GM13976 (cell line): ENCODE results near the gene EIF5B.
A peak's percentile ranks its signal among the peaks of the same experiment; 100 is the strongest.

Experiments
- DNase-seq: peaks from one replicate; pipeline ENCODE4 v3.0.0; 2012; ENCODE audit warnings: low spot score
- in situ Hi-C: fragments of 300-500 bp; cut with MboI; formaldehyde crosslinking; loops from one replicate; pipeline ENCODE4 v1.12.0; 2022; ENCODE audit warnings: low sequenced_read_pairs, mixed read lengths, inconsistent platforms; ENCODE audit not compliant: unreplicated experiment
- TF ChIP-seq, protein P1 (sequence below): IDR thresholded peaks from 2 replicates; pipeline ENCODE4 v1.5.1; 2012; ENCODE audit warnings: borderline replicate concordance, mild to moderate bottlenecking; ENCODE audit not compliant: insufficient read depth; ENCODE audit errors: extremely low read depth, missing control alignments, control extremely low read depth

EIF5B gene

DNA sequence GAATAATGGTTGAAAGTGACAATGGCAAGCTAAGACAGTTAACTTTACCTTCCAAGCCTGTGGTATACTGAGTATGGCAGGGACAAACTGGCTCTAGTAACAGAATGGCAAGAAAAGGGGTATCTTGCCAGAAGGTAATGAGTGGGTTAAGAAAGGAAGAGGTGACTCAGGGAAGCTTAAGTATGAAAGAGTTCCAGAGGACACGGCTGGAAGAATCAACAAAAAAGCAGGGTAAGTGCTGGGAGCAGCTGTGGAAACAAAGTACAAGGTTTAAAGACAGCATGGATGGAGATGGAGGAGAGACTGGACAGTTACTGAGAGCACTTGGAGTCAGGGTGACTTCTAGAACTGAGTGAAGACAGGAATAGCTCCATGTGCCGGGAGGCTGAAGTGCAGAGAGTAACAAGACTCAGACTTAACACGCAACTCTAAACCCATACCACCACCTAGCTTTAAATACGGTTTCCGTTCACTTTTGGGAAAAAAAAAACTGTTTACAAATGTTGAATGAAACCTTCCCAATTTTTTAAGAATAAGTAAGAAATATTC is 83.6 kb downstream of the EIF5B start:
- DNase-seq = no peak
- in situ Hi-C loops = no loop called here
- TF ChIP-seq, protein P1, sequence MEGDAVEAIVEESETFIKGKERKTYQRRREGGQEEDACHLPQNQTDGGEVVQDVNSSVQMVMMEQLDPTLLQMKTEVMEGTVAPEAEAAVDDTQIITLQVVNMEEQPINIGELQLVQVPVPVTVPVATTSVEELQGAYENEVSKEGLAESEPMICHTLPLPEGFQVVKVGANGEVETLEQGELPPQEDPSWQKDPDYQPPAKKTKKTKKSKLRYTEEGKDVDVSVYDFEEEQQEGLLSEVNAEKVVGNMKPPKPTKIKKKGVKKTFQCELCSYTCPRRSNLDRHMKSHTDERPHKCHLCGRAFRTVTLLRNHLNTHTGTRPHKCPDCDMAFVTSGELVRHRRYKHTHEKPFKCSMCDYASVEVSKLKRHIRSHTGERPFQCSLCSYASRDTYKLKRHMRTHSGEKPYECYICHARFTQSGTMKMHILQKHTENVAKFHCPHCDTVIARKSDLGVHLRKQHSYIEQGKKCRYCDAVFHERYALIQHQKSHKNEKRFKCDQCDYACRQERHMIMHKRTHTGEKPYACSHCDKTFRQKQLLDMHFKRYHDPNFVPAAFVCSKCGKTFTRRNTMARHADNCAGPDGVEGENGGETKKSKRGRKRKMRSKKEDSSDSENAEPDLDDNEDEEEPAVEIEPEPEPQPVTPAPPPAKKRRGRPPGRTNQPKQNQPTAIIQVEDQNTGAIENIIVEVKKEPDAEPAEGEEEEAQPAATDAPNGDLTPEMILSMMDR = no peak

DNA sequence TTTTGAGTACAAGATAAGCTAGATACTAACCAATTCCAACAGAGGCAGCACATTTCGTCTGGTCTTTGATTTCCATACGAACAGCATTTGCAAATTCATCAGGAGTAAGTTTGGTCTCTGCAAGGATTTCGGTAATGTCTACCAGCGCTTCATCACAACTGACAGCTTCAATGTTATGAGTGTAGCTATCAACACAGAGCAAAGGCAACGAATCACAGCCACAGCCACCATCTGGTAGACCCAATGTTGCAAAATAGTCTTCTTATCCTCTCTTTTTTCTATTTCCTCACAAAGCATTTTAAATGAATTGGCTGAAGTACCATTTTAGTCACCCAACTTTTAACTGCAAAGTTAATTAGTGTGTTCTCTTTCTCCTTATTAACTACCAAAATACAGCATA is 84.3 kb downstream of the EIF5B start:
- TF ChIP-seq, protein P1 = no peak
- DNase-seq = no peak
- in situ Hi-C loops = no loop called here

DNA sequence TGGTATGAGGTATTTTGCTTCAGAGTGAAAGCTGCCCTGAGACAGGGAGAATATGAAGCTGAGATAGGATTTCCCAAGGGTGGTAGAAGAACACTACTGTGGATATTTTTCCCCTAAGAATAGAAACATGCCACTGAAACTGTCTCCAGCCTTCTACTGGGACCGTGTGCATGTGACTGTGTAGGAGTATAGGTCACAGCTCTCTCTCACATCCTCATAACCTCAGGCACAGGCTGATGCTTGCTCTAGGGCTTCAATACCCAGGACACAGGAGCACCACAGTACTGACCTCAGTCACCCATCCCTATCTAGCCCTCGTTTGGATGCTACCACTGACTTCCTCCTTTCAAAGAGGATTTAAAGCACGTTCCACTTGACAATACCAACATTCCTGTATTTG is 85.4 kb downstream of the EIF5B start:
- TF ChIP-seq, protein P1 = no peak
- DNase-seq = peak; percentile 27
- in situ Hi-C loops = no loop called here

DNA sequence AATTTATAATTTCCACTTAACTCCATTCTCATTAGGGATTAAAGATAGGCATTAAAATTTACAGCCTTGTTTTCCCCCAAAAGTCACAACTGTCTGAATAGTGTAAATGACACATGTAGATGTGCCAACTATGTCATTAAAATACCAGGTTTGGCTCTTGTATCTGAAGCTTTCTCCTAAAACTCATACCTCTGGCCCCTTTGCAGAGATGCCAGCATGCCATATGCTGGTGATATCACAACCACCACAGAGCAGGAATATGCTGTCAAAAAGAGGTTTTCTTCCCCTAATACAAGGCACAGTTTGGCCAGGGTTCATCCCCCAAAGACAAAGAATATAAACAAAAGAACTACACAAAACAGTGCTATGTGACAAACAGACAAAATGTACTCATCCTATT is 87.2 kb downstream of the EIF5B start:
- TF ChIP-seq, protein P1 = no peak
- DNase-seq = no peak
- in situ Hi-C loops = no loop called here

DNA sequence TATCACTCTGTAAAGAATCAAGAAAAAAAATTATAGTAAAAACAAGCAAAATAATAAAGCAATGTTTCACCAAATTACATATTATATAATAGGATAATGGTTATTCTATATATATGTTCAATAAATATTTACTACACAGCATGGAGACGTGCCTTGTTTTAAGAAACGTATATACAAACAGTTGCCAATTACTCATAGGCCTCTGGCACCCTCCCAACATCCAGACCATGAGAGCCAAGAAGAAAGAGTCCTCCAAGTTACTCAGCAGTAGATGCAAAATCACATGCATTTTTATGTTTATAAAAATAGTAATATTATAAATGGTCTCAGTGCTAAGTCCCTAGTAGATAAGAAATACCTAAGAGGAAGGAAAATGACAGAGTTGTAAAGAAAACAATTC is 87.8 kb downstream of the EIF5B start:
- in situ Hi-C loops = no loop called here
- TF ChIP-seq, protein P1 = no peak
- no peak for DNase-seq

DNA sequence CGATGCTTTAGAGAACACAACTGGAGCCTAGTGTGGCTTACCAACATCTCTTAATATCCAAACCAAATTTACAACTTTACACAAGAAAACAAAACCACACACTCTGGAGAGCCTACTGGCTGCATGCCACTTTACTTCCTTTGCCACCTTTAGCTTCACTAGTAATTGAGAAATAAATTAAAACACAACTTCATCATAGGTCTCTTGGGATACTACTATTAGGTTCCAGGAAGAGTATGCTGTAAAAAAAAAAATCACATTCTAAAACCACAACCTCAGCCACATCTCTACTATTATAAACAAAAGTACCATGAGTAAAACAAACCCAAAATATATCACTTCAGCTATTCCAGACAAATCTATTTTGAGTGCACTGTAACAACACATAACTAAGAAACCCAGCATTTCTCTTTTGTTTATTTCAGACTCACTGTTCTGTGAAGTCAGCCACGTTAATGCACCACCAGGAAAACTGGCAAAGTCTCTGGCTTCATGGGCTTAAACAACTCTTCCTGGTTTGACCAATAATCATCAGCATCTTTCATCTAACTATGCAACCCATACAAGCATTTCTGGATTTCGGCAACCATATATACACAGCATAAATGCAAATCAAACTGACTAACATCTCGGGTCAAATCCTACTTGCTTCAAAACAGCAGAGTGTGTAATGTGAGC is 93.6 kb downstream of the EIF5B start:
- in situ Hi-C loops = no loop called here
- DNase-seq = no peak
- TF ChIP-seq, protein P1 = no peak
